T-helper 1 cell (primary cell): ENCODE data around the gene FNDC11.

Source experiments
- DNase-seq, 5 donors: peaks; one replicate each; pipeline ENCODE4 v3.0.0-alpha.2; 2012 to 2020

The FNDC11 gene

DNA sequence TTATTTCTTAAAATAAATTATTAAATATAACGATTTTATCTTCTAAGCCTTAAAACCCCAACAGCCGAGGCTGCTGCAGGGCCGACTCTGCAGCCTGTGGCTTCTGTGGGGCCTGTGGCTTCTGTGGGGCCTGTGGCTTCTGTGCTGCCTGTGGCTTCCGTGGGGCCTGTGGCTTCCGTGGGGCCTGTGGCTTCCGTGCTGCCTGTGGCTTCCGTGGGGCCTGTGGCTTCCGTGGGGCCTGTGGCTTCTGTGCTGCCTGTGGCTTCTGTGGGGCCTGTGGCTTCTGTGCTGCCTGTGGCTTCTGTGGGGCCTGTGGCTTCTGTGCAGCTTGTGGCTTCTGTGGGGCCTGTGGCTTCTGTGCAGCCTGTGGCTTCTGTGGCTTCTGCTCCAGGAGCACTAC, 47.7 kb downstream of the FNDC11 start:
- peak in 1 of 5 donors; percentile 4 for DNase-seq

DNA sequence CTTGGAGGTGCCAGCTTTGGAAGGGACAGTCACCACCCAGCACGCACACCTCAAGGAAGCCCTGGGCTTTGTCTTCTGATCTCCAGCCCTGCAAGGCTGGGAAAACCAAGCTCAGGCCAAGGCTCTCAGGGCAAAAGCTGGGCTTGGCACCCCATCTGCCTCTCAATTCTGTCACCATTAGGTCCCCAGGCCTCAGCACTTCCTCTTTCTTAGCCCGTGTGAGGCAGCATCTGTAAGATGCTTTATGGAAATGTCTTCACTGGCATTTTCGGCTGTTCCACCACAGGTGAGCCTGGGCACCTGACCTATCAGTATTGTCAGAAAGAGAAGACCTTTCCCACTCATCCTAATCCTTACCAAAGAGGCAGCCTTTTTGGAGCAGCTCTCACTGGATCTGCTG, 48.4 kb downstream of the FNDC11 start:
- no peak for DNase-seq
